GM19099 (cell line): ENCODE results near the gene MAGI2.

ENCODE experiments used
- POLR2A ChIP-seq: IDR thresholded peaks from 3 replicates; pipeline ENCODE4 v1.6.1; 2011; ENCODE audit warnings: low read depth; ENCODE audit not compliant: insufficient read length; ENCODE audit errors: extremely low read depth

Gene MAGI2

DNA sequence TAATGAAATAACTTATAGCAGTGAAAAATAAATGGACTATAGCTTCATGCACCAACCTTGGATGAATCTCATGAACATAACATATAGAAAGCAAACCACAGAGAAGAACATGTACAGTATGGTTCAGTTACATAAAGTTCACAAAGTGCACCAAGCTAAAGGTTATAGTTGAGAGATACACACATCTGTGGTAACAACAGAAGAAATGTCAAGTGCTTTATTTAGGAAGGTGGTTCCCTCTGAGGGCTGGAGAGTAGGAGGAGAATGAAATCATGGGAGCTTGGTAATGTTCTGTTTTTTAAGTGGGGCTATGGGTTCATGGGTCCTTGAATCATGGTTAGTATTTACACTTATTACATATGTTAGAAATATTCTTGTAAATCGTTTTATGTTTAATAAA lies 1331.6 kb downstream of the MAGI2 start:
- TF ChIP-seq POLR2A: no peak

DNA sequence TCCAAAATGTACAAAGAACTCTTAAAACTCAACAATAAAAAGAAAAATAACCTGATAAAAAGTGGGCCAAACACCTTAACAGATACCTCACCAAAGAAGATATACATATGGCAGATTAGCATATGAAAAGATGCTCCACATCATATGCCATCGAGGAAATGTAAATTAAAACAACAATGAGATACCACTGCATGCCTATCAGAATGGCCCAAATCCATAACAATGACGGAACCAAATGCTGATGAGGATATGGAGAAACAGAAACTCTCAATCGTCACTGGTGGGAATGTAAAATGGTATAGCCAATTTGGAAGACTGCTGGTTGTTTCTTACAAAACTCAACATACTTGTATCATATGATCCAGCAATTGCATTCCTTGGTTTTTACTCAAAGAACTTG lies 1335.0 kb downstream of the MAGI2 start:
- TF ChIP-seq POLR2A: no peak

DNA sequence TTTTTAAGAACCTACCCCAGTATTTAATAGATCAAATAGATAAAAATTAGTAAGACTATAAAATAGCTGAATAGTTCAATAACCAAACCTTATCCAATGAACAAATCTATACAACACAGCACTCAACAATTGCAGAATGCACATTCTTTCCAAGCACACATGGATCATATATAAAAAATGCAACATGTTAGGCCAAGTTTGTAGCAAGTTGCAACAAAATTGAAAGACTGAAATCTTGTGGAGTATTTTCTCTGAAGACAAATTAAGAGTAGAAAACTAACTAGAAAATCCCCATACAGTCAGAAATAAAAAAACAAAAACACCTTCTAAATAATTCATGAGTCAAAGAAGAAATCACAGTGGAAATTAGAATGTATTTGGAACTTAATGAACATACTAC lies 1337.6 kb downstream of the MAGI2 start:
- no peak for TF ChIP-seq POLR2A

DNA sequence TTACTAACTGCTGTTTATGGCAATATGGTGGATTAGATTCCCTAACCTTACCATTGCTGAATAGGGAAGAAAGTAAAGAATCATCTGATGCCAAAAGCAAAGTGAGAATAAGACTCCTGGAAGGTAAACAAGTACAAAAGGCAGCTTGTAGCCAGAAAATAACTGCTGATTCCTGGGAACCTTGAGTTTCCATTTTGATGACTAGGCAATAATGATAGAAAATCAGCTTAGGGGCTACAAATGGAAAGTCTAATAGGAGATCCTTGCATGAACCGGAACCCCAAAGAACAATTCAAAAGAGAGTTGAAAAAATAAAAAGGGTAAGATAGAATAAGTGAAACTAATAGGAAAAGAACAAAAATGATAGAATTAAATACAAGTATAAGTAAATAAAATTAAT lies 1338.5 kb downstream of the MAGI2 start:
- TF ChIP-seq POLR2A: no peak

DNA sequence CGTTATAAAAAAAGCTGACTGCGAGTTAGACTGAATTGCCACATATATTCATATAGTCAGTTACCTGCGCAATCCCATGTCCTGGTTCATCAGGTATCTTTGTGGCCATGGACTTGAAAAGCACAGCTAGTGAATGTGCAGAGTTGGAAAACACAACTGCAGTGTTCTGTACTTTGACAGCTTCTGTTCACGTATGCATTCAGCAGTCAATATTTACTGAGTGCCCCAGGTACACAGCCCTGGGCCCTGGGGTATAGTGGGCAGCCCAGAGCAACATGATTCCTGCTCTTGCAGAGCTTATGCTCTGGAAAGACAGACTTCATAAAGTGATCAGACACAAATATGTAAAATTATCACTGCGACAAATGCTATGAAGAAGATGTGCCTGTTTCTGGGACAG lies 1341.0 kb downstream of the MAGI2 start:
- TF ChIP-seq POLR2A: no peak

GRCh38 chr7:78111386-78111785 lies 1342.1 kb downstream of the MAGI2 start:
- TF ChIP-seq POLR2A: no peak

DNA sequence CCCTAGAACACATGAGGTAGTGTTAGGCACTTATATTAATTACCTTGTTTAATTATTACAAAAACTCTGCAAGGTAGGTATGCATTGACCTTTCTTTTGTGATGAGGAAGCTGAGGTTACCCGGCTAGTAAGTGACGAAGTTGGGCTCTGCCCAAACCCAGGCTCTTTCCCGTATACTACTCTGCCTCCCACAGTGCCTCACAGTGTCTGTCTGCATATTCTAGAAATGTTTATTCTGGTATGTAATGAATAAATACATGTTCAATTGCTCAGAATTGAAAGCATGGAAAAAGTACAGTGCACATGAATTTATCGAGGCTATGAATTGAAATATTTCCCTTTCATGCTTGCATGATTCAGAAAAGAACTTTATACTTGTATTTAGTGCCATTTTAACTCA lies 1350.0 kb downstream of the MAGI2 start:
- TF ChIP-seq POLR2A: no peak

DNA sequence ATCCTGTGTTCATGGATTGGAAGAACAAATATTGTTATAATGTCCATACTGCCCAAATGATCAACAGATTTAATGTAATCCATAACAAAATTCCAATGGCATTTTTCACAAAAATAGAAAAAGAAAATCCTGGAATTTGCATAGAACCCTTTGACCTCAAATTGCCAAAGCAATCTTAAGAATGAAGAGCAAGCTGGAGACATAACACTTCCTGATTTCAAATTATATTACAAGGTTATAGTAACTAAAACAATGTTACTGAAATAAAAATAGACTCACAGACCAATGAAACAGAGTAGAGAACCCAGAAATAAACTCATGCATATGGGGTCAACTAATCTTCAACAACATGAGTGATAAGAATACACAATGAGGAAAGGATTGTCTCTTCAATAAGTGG lies 1352.4 kb downstream of the MAGI2 start:
- no peak for TF ChIP-seq POLR2A

- no peak for TF ChIP-seq POLR2A
These were observed 1353.6 kb downstream of the MAGI2 start for GRCh38 chr7:78099715-78100394.

- TF ChIP-seq POLR2A: no peak
These were observed 1357.9 kb downstream of the MAGI2 start for GRCh38 chr7:78095549-78095948.

GRCh38 chr7:78092331-78092730 lies 1361.1 kb downstream of the MAGI2 start:
- no peak for TF ChIP-seq POLR2A

- no peak for TF ChIP-seq POLR2A
These were observed 1362.9 kb downstream of the MAGI2 start for GRCh38 chr7:78090616-78091015.

GRCh38 chr7:78083476-78084120 lies 1369.9 kb downstream of the MAGI2 start:
- TF ChIP-seq POLR2A: no peak

- no peak for TF ChIP-seq POLR2A
These were observed 1370.9 kb downstream of the MAGI2 start for GRCh38 chr7:78082556-78082955.

- no peak for TF ChIP-seq POLR2A
These were observed 1371.6 kb downstream of the MAGI2 start for GRCh38 chr7:78081888-78082287.

- no peak for TF ChIP-seq POLR2A
These were observed 1372.1 kb downstream of the MAGI2 start for GRCh38 chr7:78081344-78081743.

- no peak for TF ChIP-seq POLR2A
These were observed 1372.7 kb downstream of the MAGI2 start for GRCh38 chr7:78080811-78081210.
